IPS-18c (cell line): Measurements from ENCODE around the gene LDB3.
A peak's percentile ranks its signal among the peaks of the same experiment; 100 is the strongest.
"Not testable (repeated sequence)": the region's sequence is repeated elsewhere in the genome, so short reads cannot be mapped to it uniquely, and the experiment has no call there.

Experiments used
- H3K4me3 ChIP-seq: 2 replicates; pipeline ENCODE4 v1.7.0; 2013; ENCODE audit warnings: low read depth, mild to moderate bottlenecking, low read length, moderate library complexity; ENCODE audit not compliant: insufficient read depth
- H3K9me3 ChIP-seq: one replicate; pipeline ENCODE4 v1.6.1; 2013; ENCODE audit warnings: mild to moderate bottlenecking, low read length, moderate library complexity; ENCODE audit not compliant: control insufficient read depth, insufficient read depth

Gene LDB3

GRCh38 chr10:86728056-86728455 lies 59.7 kb downstream of the LDB3 start:
- Histone ChIP-seq H3K9me3 (no peaks in the 10 kb centered on the region), H3K4me3 (no peak overlapping the region)

- Histone ChIP-seq H3K4me3 (no peak overlapping the region), H3K9me3 (no peaks in the 10 kb centered on the region)
These were observed 61.4 kb downstream of the LDB3 start for GRCh38 chr10:86729677-86730076.

- H3K9me3 ChIP-seq, result no peaks in the 10 kb centered on the region
- no peak overlapping the region for H3K4me3 ChIP-seq
These were observed 61.9 kb downstream of the LDB3 start for GRCh38 chr10:86730227-86730626.

- no peaks in the 10 kb centered on the region for H3K9me3 ChIP-seq
These were observed 64.5 kb downstream of the LDB3 start for GRCh38 chr10:86732771-86733170.

GRCh38 chr10:86733260-86733671 lies 65.0 kb downstream of the LDB3 start:
- H3K9me3 ChIP-seq, result no peaks in the 10 kb centered on the region
- H3K4me3 ChIP-seq, result no peak overlapping the region

More at GRCh38 chr10:86732771-86733170, 64.5 kb downstream of the LDB3 start:
- no peak overlapping the region for H3K4me3 ChIP-seq

- no peaks in the 10 kb centered on the region for H3K9me3 ChIP-seq
- no peak overlapping the region for H3K4me3 ChIP-seq
These were observed 66.1 kb downstream of the LDB3 start for GRCh38 chr10:86734207-86734988.

GRCh38 chr10:86735278-86735677 lies 67.0 kb downstream of the LDB3 start:
- H3K9me3 ChIP-seq, H3K4me3 ChIP-seq: not testable (repeated sequence)

GRCh38 chr10:86742230-86742629 lies 73.9 kb downstream of the LDB3 start:
- H3K4me3 ChIP-seq, result no peak overlapping the region
- peaks cover 4% of the 10 kb centered on the region for H3K9me3 ChIP-seq

- no peak overlapping the region for H3K4me3 ChIP-seq
- peaks cover 4% of the 10 kb centered on the region for H3K9me3 ChIP-seq
These were observed 75.9 kb downstream of the LDB3 start for GRCh38 chr10:86744067-86744725.

GRCh38 chr10:86747796-86748581 lies 79.7 kb downstream of the LDB3 start:
- H3K9me3 ChIP-seq, result no peaks in the 10 kb centered on the region
- H3K4me3 ChIP-seq, result no peak overlapping the region

GRCh38 chr10:86749854-86750253 lies 81.5 kb downstream of the LDB3 start:
- Histone ChIP-seq H3K9me3 (no peaks in the 10 kb centered on the region), H3K4me3 (no peak overlapping the region)

- no peak overlapping the region for H3K4me3 ChIP-seq
- no peaks in the 10 kb centered on the region for H3K9me3 ChIP-seq
These were observed 83.2 kb downstream of the LDB3 start for GRCh38 chr10:86751477-86751876.

GRCh38 chr10:86752311-86752710 lies 84.0 kb downstream of the LDB3 start:
- Histone ChIP-seq H3K9me3 (no peaks in the 10 kb centered on the region), H3K4me3 (no peak overlapping the region)

- H3K9me3 ChIP-seq, result no peaks in the 10 kb centered on the region
These were observed 84.7 kb downstream of the LDB3 start for GRCh38 chr10:86753051-86753450.

GRCh38 chr10:86753638-86754434 lies 85.5 kb downstream of the LDB3 start:
- Histone ChIP-seq H3K9me3 (no peaks in the 10 kb centered on the region), H3K4me3 (no peak overlapping the region)

More at GRCh38 chr10:86753051-86753450, 84.7 kb downstream of the LDB3 start:
- H3K4me3 ChIP-seq, result no peak overlapping the region

- H3K4me3 ChIP-seq, result peak overlapping the region; percentile 74
These were observed 87.1 kb downstream of the LDB3 start for GRCh38 chr10:86755454-86755739.

GRCh38 chr10:86755740-86756510 lies 87.6 kb downstream of the LDB3 start:
- Histone ChIP-seq H3K4me3 (peak overlapping the region; percentile 74), H3K9me3 (no peaks in the 10 kb centered on the region)

More at GRCh38 chr10:86755454-86755739, 87.1 kb downstream of the LDB3 start:
- H3K9me3 ChIP-seq, result no peaks in the 10 kb centered on the region
